CD4-positive, alpha-beta T cell treated with Interleukin-15 for 4 hours (primary cell): ENCODE results near the gene USP40.

Experiments
- DNase-seq: peaks from one replicate; pipeline ENCODE4 v3.0.0-alpha.2; 2020; ENCODE audit warnings: low spot score

The USP40 gene

DNA sequence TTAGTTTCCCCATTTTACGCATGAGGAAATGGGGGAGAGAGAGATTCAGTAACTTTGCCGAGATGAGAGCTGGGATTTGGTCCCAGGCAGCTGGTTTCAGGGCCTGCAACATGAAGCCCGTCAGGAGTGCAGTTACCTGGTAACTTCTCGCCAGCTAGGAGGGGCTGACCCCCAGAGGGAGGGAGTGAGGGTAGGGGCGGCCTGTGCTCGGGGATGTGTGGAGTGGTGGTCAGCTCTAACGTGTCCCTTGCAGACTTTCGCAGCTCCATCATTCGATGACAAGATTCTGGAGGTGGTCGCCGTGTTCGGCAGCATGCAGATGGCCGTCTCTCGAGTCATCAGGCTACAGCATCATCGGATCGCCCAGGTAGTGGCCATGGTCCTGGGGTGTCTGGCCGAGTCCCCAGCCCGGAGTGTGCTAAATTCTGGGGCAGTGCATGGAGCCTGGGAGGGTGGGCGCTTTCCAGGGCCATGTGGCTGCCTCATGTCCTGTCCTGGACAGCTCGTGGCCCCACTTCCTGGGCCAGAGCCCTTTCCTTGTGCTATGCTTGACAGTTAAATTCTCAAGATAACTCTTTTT is 108.5 kb downstream of the USP40 start:
- DNase-seq: no peak

DNA sequence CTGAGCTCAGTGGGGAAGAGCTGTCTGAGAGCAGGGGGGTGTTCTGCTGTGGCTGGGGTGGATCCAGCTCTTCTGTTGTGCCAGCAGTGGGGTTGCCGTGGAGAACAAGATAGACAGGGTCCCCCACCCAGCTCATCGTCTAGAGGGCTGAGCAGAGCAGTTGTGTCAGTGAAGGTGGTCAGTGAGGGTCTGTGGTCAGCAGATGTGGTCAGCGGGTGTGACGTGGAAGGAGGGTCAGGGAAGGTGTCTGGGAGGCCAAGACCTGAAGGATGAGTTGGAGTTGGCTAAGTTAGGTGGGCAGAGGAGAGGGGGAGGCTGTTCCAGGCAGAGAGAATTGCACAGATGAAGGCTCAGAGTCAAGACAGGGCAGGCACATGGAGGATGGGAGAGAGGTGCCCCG is 109.2 kb downstream of the USP40 start:
- no peak for DNase-seq

DNA sequence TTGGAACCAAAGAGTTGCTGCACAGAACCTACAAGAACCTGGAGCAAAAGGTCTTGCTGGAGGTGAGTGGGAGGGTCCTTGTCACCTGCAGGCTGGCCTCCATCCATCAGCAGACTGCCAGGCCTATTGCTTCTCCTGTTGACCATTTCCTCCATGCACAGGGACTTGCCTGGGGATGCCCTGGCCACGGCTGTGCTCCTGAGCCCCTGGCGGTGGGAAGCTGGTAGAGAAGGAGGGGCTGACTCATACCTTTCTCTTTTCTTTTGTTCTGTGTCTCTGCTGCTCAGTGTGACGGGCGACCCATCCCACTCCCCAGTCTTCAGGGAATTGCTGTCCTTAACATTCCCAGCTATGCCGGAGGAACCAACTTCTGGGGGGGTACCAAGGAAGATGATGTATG is 109.6 kb downstream of the USP40 start:
- no peak for DNase-seq

DNA sequence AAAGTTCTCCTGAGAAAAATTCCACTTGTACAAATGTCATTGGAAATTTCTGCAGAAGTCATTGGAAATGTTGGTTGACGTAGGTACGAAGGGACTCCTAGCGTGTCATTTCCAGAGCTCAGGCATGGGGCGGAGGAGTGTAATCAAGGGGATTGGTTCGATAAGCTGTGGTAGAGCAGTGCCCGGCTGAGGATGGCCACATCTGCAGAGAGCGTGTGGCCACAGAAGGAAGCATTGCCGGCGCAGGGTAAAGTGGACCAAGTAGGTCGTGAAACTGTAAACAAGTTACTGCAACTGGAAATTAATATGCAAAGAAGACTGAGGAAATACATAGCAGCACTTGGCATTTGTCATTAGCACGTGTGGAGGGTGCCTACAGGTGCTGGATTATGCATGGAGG is 110.5 kb downstream of the USP40 start:
- no peak for DNase-seq

DNA sequence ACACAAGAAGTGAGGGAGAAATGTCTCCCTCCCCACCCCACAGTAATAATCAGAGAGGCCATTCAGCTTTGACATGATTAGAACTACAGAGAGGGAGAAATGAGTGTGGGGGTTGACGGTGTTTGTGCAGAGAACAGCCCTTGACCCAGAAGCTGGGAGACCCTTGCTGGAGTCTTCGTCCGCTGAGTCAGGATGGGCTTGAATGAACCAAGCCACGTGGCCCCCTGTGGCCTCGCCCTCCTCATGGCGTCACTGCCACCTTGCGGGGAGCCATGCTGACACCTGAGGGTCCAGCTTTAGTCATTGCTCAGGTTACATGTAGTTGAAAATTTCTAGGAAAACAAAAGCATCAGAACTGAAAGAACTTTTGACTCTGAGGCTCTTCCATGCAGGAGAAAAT is 111.1 kb downstream of the USP40 start:
- no peak for DNase-seq

DNA sequence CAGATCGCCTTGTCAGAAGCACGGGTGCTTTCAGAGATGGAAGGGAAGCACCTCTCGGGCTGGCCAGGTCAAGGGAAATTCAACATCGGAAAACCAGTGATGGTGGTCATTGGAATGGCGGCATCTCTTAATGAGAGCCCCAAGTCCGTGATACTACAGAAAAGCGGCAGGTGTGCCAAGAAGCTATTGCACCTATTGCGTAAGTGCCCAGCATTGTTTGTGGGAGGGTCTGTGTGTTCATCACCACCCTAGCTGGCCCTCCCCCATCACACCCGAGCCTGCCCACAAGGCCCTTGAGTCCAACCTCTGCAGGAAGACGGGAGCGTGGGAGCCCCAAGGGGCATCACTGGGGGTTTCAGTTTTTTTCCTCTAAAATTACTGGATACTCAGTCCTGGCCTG is 111.6 kb downstream of the USP40 start:
- no peak for DNase-seq

DNA sequence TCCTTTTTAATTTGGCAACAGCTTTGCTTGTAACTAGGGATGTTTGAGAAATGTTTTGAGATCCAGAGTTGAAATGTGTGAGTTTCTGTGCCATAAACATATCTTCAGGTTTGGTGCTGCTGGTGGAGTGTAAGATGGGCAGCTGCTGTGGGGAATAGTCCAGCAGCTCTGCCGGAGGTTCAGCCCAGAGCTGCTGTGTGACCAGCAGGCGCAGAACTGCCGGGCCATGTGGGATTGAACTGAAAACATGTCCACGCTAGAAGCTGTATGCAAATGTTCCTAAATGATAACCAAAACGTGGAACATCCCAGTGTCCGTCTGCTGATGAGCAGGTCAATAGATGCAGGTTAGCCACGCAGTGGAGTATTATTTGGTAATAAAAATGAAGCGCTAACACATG is 112.7 kb downstream of the USP40 start:
- no peak for DNase-seq

DNA sequence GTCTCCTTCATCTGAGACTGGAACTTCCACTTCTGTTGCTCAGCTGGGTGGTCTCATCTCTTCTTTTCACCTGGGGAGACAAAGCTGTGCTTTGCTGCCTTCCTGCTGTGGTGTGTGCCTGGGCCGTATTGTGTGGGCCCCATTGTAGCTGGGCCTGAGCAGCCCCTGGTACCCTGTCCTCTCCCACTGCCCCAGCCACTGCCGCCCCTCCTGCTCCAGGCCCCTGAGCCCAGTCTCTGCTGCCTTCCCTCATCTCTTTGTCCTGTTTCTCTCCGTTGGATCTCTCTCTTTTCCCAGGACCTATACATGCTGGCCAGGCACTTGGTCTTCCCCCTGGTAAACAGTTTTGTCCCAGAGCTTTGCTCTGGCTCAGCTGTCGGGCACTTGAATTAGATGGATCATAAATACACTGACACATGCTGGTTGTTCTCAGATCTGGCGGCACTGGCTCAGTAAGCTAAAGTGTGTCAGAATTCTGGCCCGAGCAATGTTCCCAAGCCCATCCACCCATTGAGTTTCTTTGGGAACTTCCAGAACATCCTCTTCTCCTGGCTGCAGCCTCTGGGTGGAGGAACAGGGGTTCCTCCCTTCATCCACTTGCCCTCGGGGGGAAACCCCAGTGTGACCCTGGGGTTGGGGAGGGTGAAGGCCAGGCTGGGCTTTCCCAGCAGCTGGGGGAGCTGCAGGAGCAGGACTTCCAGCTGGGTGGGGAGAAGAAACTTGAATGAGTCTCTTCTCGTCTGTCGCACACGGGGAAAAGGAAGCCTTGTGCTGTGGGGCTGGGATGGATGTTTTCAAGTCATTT is 113.3 kb downstream of the USP40 start:
- no peak for DNase-seq

DNA sequence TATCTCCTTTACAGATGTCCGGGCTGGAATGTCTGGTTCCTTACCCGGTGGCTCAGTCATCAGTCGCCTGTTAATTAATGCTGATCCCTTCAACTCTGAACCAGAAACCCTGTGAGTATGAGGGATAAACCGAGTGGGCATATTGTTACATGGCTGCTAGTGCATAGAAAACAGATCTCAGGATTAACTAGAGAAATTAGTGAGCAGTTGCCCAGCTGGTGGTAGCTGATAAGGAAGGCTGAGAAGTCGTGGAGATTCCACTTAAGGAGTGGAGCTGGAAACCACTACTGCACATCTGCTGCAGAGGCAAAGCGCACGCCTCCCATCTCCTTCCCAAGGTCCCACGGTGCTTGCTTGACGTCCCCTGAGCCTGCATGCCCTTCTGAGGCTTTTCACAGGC is 114.6 kb downstream of the USP40 start:
- no peak for DNase-seq

DNA sequence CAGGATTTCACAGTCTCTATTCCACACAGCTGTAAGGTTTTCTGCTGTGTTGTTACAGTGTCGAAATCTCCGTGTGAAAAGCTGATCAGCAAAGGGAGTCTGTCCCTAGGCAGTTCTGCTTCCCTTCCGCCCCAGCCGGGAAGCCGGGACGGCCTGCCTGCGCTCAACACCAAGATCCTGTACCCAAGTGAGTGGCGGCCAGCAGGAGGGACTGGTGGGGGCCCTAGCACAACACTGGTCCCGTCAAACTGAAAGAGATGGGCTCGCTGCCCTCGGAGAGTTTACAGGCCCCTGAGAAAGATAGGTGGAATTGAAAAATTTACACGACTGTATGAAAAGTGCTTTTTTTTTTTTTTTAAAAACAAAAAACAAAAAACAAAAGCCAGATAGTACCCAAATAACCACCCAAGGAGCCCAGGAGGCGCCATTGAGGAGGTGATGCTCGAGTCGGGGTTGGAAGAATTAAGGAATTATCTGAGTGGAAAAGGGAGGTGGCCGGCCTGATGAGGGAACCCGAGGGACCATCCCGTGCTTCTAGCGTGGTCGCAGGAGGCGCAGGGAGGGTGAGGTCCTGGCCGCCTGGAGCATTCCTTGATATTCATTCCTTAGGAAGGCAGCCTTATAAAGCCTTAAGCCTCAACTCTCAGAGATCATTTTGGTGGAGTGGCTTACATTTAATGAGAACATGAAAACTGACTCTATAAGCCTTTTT is 115.6 kb downstream of the USP40 start:
- DNase-seq: no peak

DNA sequence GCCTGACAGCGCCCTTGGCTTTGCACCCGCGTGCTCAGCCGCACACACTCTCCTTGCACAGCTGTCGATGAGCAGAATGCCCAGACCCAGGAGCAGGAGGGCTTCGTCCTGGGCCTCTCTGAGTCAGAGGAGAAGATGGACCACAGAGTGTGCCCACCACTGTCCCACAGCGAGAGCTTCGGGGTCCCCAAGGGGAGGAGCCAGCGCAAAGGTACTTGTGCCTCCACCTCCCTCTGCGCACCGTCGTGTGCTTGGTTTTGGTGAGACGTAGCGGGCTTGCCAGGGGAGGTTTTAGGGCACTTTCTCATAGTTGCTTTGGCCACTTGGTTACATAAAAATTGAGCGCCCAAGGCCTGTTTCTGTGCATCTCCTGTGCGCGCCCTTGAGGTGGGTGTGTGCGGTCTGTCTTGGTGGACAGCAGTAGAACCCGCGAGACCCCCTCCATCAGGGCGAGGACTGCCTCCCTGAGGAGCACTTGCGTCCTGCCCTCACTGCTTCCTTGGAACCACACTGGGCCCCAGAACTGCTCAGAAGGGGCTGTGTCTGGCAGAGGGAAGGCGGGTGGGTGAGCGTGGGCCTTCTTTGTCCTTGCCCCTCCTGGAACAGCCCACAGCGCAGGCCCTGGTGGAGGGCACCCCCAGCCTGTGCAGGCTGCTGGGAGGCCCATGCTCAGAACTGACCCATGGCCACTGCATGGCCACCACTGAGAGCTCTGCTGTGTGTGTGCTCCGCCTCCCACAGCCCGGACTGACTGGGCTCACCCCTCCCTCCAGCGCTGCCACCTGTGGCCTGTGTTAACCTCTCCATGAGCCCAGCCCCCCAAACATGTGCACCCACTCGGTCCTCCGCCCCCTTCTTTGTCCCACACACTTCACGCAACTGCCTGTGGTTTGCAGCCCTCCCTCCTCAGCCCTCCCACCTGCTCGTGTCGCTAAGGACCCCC is 116.4 kb downstream of the USP40 start:
- DNase-seq: no peak

DNA sequence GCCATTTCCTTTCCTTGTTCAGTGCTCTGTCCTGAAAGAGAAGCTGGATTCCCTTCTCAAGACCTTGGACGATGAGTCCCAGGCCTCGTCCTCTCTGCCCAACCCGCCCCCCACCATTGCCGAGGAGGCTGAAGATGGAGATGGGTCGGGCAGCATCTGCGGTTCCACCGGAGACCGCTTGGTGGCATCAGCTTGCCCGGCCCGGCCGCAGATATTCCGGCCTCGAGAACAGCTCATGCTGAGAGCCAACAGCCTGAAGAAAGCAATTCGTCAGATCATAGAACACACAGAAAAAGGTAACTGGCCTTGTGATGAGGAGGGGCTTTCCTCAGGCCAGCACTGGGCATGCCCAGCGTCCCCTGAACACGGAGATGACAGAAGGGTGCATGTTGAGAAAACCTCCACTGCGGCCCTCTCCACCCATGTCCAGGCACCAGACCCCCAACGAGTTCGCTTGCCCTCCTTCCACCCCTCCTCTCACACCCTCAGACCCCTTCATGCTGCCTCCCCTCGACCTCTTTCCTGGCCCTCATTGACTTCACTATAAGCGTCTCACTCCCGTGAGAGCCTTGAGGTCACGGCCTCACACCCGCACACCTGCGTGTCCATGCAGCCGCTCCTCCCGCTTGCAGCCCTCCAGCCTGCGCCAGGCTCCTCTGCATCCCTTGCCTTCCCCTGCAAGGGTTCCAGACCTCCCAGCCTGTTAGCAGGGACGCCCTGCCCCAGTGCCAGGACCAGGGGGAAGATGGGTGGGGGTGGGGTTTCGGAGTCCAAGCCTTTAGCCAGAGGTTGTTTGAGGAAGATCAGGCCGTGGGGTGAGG is 117.3 kb downstream of the USP40 start:
- DNase-seq: no peak

DNA sequence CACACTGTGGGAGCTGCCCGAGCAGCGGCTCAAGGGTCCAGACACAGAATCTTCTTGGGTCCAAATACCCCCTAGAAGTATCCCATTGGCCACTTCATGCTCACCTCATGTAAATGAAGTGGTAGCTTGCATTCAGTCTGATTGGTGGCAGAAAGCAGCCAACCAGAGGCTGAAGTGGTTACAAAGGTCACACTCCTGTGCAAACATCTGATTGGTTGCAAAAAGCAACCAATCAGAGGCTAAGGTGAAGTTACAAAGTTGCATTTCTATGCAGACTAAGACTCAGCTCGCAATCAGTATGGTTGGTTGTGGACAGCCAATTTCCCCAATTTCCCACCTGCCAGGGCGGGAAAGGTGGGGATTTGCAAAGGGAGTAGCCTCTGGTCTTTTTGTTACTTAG is 118.0 kb downstream of the USP40 start:
- DNase-seq: no peak

DNA sequence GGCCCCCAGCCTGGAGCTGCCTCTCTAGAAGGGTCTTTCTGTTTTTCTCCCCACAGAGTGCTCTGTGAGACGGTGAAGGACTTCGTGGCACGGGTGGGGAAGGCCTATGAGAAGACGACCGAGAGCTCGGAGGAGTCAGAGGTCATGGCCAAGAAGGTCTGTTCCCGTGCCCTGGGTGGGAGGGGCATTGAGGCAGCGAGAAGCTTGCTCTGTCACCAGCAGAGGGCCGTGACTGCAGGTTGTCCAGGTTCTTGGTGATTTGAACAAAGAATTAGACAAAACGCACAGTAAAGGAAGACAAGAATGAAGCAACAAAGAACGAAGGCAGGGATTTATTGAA is 118.4 kb downstream of the USP40 start:
- DNase-seq: no peak

DNA sequence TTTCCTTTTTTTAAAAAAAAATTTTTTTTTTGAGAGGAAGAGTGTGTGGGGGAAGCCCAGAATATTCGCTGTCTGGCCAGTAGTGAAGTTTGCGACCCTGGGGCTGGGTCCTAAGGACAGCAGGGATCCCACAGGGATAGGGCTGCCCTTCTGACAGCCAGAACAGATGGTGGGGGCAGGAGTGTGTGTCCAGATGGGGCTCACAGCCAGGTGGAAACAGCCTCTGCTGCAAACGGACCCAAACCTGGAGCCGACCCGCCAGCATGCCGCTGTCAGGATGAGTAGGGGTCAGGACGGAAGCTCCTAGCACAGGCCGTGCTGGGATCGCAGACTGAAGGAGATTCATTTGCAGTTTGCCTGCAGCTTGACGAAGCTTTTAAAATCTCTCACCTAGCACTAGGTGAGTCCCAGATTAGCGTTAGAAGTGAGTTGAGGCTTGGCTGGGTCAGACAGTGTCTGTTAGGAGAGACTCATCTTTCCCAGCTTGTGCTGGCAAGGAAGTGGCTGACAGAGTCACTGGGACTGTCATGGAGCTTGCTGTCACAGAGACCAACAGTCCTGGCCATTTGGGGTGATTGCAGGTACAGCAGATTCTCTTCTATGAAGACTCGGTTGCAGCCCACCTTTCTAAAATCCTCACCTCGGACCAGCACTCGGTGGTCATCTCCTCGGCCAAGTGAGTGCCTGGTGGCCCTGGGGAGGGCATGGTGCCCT is 118.9 kb downstream of the USP40 start:
- no peak for DNase-seq

DNA sequence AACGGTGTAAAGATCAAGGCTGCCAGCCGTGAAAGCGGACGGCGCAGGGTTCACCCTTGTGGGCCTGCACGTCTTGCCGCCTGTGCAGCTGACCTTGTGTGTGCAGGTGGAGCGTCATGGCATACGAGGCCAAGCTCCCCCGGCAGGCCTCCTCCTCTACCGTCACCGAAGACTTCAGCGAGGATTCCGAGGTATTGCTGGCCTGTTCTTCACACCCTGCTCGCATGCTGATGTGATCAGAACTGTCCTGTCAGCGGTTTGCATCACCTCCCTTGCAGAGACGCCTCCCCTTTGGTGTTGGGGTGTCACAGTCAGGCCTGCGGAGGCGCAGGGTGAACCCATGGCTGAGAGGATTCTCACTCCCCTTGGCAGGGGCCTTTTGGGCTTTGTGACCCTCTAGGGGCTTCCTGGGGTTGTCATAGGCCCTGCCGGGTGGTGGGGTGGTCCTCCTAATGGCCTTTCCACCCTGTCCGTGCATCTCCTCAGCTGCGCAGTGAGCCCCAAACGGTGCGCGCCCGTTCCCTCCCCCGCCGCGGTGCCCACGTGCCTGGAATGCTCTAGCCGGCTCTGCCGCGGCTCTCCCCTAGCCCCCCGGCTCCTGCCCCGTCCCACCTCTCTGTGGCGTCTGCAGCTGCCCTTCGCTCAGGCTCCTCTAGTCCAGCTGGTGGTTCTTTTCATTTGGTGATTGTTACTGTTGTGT is 119.8 kb downstream of the USP40 start:
- no peak for DNase-seq

DNA sequence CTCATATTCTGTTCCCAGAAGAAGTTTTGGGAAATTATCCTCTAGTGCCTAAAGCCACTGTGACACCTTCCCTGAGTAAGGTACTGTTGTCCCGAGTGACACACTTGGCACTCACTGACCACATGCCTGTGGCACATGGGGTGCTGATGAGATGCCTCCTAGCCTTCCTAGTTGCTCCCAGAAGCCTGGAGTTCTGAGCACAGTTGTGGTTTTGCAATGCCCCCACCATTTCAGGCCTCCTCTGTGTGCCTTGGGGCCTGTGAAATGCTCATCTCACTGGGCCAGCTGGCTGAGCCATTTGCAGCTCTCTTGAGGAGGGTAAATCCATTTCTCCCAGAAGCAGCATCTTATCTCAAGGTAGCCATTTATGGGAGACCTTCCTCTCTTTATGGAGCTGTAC is 120.5 kb downstream of the USP40 start:
- no peak for DNase-seq

DNA sequence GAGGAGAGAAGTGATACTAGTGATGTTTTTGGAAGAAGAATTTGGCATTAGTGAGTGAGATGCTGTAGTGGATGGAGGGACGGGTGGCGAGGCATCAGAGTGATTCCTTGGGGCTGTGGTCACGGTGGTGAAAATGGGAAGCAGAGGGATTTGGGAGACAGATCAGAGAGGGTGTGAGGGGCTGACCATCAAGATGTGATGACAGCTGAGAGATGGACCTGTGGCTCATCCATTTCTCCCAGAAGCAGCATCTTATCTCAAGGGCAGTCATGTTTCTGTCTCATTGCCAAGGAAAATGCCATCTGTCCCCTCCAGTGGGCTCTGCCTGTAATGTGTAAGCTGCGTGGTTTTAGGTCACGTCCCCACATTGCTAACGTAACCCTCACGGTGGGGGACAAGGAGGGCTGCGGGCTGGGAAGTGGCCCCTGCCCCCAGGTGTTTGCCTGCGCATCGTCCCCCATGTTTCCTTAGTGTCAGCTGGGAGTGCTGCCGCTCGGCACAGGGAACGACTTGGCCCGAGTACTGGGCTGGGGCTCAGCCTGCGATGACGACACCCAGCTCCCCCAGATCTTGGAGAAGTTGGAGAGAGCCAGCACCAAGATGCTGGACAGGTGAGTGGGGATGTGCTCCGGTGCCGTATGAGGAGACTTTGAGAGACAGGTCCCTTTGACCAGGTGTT is 121.3 kb downstream of the USP40 start:
- no peak for DNase-seq

DNA sequence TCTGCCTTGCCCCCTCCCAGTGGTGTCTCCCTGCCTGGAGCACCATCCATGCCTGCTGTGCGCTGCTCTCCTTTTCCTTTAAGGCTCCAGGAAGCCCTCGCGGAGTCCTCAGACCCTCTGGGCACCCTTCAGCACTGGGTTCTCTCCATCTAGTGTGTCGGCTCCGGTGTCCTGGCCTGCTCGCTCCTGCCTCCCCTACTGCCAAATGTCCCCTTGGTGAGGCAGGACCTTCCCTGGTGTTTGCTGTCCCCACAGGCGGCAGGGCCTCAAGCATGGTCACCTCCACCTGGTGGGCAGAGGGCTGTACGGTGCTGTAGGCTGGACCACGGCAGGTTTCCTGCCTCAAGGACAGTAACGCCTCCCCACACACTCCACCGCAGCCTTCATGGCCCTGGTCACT is 122.1 kb downstream of the USP40 start:
- no peak for DNase-seq
